GM12875 (cell line): ENCODE data around the gene TMPRSS11B.

Experiments
- H3K4me3 ChIP-seq: one replicate; pipeline ENCODE4 v1.5.1; 2011; ENCODE audit warnings: low read depth, low read length, control low read depth
- TF ChIP-seq, protein P1 (sequence below): IDR thresholded peaks from 2 replicates; pipeline ENCODE4 v1.5.1; 2011; ENCODE audit warnings: low read depth, mild to moderate bottlenecking, control low read depth, inconsistent platforms, low read length, moderate library complexity, borderline replicate concordance; ENCODE audit not compliant: insufficient read depth

TMPRSS11B gene

DNA sequence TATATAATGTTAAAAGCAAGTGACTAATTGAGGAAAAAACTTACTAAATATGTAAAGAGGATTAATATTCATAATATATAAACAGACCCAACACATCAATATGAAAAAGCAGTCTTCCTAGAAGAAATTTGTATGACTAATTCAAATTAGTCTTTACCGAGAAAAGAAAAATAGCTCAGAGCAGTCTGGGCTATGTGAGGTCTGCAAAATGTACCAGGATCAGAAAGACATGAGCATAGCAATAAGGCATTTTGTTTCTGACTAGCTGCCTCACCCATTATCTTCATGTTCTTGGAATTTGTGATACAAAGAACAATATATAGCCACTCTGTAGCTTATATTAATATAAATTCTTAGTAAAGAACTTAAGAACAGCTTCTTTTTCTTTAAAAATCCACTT is 13.7 kb upstream of the TMPRSS11B start:
- H3K4me3 ChIP-seq = no peak overlapping the region
- TF ChIP-seq, protein P1, sequence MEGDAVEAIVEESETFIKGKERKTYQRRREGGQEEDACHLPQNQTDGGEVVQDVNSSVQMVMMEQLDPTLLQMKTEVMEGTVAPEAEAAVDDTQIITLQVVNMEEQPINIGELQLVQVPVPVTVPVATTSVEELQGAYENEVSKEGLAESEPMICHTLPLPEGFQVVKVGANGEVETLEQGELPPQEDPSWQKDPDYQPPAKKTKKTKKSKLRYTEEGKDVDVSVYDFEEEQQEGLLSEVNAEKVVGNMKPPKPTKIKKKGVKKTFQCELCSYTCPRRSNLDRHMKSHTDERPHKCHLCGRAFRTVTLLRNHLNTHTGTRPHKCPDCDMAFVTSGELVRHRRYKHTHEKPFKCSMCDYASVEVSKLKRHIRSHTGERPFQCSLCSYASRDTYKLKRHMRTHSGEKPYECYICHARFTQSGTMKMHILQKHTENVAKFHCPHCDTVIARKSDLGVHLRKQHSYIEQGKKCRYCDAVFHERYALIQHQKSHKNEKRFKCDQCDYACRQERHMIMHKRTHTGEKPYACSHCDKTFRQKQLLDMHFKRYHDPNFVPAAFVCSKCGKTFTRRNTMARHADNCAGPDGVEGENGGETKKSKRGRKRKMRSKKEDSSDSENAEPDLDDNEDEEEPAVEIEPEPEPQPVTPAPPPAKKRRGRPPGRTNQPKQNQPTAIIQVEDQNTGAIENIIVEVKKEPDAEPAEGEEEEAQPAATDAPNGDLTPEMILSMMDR = no peak

DNA sequence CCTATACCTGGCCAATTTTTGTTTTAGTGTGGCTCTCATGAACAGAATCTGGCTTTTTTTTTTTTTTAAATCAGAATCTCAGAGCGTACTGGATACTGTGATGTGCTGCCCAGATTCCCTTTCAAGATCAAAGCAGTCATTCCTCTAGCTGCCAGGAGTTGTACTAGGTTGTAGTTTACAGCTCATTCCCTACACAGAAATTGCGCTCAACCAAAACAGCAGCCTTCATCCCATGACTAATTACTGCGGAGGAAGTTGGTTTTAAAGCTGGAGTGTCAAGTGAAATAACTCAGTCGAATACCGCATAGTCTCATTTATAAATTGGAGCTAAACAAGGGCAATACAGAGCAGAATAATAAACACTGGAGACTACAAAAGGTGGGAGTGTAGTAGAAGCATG is 12.2 kb upstream of the TMPRSS11B start:
- H3K4me3 ChIP-seq = no peak overlapping the region
- TF ChIP-seq, protein P1 = no peak

DNA sequence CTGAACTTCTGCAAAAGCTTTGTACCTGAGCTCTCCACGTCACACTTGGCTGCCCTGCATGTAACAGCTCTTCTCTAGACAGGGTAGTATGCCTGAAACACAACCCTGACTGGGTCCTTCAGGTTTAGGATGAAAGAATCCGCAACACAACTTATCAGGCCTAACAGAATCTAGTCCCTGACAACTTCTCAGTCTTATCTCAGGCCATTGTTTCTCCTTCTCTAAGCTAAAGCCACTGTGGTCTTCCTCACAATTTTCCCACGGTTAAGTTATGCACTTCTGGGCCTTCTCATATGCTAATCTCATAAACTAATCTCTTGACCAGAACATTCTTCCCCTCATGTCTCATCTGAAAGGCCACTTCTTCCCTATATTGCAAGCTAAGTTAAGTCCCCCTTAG is 10.8 kb upstream of the TMPRSS11B start:
- TF ChIP-seq, protein P1 = no peak
- H3K4me3 ChIP-seq = no peak overlapping the region

DNA sequence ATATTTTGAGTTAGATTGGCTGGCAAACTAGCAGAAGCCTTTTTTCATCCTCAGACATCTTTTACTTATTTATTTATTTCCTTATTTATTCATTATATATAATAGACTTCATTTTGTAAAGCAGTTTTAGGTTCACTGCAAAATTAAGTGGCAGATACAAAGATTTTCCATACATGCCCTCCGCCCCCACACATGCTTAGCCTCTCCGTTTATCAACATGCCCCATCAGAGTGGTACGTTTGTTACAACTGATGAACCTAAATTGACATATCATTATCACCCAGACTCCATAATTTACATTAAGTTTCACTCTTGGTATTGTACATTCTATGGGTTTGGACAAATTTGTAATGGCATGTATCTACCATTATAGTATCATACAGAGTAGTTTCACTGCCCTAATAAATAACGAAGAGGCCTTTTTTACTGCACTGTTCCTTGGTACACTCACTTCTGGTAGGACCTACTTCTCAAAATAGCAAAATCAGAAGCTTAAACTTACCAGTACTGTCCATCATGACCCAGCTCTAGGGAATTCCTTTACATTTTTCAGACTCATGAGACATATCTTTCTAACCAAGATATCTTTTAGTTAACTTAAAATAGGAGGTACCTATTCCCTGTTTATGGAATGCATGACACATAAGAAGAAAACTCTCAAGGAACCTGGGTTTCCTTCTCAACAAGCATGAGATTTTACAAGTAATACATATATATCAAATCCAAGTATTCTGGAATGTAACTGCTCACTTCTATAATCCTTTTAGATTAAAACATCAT is 4.8 kb upstream of the TMPRSS11B start:
- TF ChIP-seq, protein P1 = no peak

DNA sequence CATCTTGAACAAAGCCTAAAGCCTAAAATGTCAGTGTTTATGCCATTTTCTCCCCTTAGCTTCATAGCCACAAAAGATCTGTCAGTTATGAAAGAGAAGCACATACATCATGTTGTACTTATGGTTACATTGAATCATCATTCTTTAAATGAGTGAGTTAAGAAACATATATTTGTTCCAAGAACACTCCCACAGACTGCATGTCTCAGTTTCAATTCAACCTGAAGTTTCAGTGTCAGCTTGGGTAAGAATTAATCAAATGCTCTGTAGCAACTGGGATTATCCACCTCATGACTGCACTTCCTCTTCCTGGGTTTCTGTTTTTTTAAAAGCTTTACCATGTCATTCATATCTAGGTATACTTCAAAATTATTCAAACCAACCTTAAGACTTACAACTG is 3.9 kb upstream of the TMPRSS11B start:
- TF ChIP-seq, protein P1 = no peak
- no peak overlapping the region for H3K4me3 ChIP-seq

More for the DNA sequence above, 4.8 kb upstream of the TMPRSS11B start:
- no peak overlapping the region for H3K4me3 ChIP-seq

DNA sequence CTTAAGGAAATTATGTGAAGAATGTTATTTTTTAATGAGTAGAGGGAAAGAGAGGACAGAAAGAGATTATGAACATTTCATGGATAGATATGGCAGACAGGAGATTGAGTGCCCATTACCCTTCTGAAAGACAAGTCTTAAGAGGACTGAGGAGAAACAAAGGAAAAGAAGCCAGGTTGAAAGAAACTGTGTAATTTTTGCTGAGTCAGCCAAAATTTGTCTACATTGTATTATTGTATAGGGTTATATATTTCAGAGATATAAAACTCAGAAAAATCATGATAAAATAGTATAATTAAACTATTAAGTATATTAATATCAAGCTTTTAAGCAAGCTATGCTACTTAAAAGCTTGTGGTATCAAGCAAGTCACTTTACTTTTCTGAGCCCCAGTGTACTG is 4.9 kb downstream of the TMPRSS11B start:
- H3K4me3 ChIP-seq = no peak overlapping the region
- TF ChIP-seq, protein P1 = no peak

DNA sequence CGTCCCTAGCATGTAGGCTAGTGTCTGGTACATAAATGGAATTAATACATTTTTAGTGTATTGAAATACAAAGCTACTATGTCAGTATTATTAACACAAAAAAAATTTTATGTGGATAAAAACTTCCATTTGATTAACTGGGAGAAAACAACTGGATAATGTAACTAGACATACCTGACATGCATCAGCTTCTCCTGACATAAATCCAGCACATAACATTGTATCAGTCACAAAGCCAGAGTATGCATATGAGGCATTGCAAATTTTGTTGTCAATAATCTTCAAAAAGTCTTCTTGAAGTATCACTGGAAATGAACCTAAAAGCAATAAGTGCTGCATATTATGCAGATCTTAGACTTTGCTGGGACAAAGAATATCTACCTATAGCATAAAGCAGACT is 16.9 kb downstream of the TMPRSS11B start:
- TF ChIP-seq, protein P1 = no peak
- no peak overlapping the region for H3K4me3 ChIP-seq
